Stimulated activated effector memory CD8-positive, alpha-beta T cell treated with anti-CD3 and anti-CD28 coated beads, Interleukin-12 subunit alpha, Interleukin-12 subunit beta, amount 100 ng/mL, for 72 hours (primary cell): Measurements from ENCODE around the gene AK2.

Experiments used
- ATAC-seq: fragments of 150-1000 bp; cut with Tn5 transposase; 2 replicates; pipeline ENCODE4 v1.10.0; 2021
- DNase-seq, 2 donors: peaks; one replicate each; pipeline ENCODE4 v3.0.0; 2021 to 2022; ENCODE audit warnings: low spot score in 2 of 2
- H3K27ac Mint-ChIP-seq: one replicate; pipeline ENCODE4 v1.8.0; 2022; ENCODE audit warnings: mild to moderate bottlenecking, mixed read lengths
- H3K36me3 Mint-ChIP-seq: one replicate; pipeline ENCODE4 v1.8.0; 2022; ENCODE audit warnings: mild to moderate bottlenecking, mixed read lengths
- H3K4me1 Mint-ChIP-seq: one replicate; pipeline ENCODE4 v1.8.0; 2022; ENCODE audit warnings: mixed read lengths
- H3K4me3 Mint-ChIP-seq: one replicate; pipeline ENCODE4 v1.8.0; 2022; ENCODE audit warnings: mild to moderate bottlenecking, mixed read lengths
- H3K9me3 Mint-ChIP-seq: one replicate; pipeline ENCODE4 v1.8.0; 2022; ENCODE audit warnings: mixed read lengths

Gene AK2

DNA sequence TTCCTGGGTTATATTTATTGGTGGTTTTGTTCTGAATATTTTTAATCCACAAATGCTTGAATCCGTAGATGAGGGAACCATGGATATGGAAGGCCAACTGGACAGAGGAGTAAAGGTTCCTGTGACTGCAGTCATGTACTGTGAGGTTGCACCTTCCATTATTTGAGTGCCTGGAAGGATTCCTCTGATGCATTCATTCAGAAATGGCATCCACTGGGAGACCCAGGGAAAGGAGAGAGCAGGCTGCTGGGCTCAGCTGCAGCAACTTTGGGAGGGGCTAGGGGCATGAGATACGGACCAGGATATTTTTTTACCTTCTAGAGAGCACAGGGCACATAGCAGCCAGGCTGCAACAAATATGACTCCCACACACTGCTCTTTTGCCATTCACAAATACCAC is 19.5 kb downstream of the AK2 start:
- H3K4me1 Mint-ChIP-seq = peaks cover 24% of the 10 kb centered on the region
- no peaks in the 10 kb centered on the region for H3K9me3 Mint-ChIP-seq
- no peak overlapping the region for H3K27ac Mint-ChIP-seq
- H3K36me3 Mint-ChIP-seq = peaks cover 97% of the 10 kb centered on the region
- DNase-seq (no peak), ATAC-seq (no peak)
- no peak overlapping the region for H3K4me3 Mint-ChIP-seq

DNA sequence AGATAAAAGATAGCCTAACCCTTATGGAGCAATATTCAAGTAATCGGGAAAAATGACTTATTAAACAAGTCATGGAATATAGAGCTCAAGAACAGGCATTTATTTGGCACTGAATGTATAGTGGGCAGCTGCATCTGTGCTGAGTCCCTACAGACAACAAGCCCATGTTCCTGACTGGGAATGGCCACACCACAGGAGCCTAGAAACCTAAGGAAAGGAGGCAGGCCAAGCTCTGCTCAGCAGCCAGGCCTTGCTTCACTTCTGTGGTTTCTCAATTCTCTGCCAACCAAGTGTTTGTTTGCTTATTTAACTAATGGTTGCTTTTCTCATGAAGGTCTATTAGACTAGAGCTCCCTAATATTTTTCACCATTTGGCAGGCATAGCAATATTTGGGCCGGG is 21.5 kb downstream of the AK2 start:
- H3K9me3 Mint-ChIP-seq = no peaks in the 10 kb centered on the region
- no peak for ATAC-seq
- H3K4me3 Mint-ChIP-seq = no peak overlapping the region

DNA sequence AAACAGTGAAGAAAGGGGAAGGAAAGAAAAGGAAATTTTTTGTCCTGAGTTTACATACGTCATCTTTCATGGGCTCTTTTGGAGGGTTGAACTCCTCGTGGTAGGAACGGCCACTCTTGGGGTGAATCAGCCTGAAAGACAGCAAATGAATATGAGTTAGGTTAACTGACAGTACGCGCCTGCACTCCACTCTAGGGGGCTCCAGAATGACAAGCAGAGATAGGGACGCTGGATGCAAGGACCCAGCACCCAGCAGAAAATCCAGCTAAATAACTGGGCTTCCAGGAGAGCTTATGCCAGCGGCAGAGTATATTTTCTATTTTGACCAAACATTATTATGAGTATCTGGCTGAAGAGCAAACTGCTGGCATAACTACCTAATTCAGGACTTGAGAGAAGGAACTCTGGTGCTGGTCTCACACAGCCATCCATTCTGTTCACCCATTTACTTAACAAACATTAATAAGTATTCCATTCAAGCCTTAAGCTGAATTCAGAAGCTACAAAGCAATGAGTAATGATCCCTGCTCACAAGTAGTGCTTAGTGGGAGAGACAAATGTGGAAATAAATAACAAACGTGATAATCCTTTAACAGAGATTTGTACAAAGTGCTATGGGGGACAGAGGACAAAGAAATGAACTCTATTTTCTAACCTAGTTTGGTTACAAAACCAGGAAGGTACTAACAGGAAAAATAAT is 22.1 kb downstream of the AK2 start:
- Mint-ChIP-seq H3K27ac (peak overlapping the region; percentile 41), H3K4me1 (peaks cover 24% of the 10 kb centered on the region), H3K36me3 (peaks cover 97% of the 10 kb centered on the region), H3K4me3 (no peak overlapping the region), H3K9me3 (no peaks in the 10 kb centered on the region)
- ATAC-seq = no peak
- DNase-seq = no peak

More for the DNA sequence above, 21.5 kb downstream of the AK2 start:
- Mint-ChIP-seq H3K36me3 (peaks cover 97% of the 10 kb centered on the region), H3K27ac (no peak overlapping the region), H3K4me1 (peaks cover 24% of the 10 kb centered on the region)
- no peak for DNase-seq

DNA sequence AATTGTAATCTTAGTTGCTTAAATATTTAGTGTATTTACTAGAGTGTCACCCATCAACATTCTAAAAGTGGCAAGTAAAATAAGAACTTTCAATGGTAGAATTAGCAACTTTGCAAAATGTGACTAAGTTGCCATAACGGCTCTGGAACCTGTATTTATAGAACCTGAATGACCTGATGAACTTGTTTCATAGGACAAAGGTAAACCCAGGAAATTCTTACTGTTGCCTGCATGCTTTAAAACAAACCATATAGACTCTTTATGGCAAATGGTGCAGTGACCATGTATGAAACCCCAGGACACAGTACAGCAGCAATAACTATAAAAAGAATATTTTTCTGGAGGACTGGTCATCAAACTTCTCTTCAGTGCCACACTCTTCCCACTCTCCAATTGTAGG is 22.9 kb downstream of the AK2 start:
- ATAC-seq (no peak), DNase-seq (no peak)
- H3K27ac Mint-ChIP-seq = peak overlapping the region; percentile 43
- no peaks in the 10 kb centered on the region for H3K9me3 Mint-ChIP-seq
- H3K36me3 Mint-ChIP-seq = peaks cover 97% of the 10 kb centered on the region
- peaks cover 19% of the 10 kb centered on the region for H3K4me1 Mint-ChIP-seq
- no peak overlapping the region for H3K4me3 Mint-ChIP-seq

DNA sequence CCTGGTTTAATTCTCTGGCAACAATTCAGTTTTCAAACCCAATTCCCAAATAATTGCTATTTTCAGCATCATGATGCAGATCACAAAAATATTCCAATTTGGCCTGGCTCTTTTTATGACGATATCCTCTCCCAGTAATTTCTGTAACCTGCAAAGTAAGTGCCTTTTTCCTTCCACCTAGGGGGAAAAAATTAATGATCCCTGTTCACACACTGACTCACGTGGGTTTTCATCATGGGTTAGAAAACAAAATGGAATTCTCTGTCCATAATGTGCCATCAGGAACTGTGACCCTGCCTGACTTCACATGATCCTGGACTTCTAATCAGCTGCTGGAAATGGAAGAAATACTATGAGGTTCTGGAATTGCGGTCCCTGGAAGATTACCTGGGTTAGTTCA is 24.5 kb downstream of the AK2 start:
- no peak for ATAC-seq
- H3K27ac Mint-ChIP-seq = peak overlapping the region; percentile 64

DNA sequence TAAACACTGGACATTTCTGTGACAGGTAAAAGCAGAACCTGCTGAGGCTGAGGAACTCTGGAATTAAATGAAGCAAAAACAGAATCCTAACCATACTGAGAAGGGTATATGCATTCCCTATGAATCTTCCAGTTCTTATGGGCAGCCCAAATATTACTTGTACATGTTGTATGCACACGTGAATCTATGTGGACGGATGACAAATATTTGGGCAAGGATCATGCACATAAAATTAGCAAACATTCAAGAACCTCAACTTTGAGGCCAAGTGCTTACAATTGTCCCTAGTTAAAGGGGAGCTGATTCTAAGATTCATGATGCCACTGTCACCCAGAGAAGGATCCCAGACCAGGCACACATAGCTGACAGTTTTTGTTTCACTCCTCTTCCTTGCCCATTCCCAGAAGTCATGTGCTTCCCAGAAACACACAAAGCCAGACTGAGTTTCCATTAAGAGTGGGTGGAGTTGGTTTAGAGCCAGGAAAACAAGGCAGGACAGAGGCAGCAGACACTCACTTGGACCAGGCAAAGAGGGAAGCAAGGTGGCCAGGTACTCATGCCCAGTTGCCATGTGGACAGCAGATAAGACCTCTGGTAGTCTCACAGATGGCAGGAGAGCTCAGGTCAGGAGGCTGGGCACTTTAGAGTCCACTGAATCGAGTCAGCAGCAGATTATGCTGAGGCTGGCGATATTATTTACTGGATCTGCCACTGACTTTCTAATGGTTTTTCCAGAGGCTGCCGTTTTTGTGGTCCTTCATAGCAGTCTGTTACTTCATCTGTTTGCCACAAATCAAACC is 25.6 kb downstream of the AK2 start:
- Mint-ChIP-seq H3K27ac (peak overlapping the region; percentile 64), H3K9me3 (no peaks in the 10 kb centered on the region), H3K36me3 (peaks cover 97% of the 10 kb centered on the region), H3K4me1 (peaks cover 11% of the 10 kb centered on the region), H3K4me3 (no peak overlapping the region)
- DNase-seq = no peak
- no peak for ATAC-seq

More for the DNA sequence above, 24.5 kb downstream of the AK2 start:
- no peak for DNase-seq
- Mint-ChIP-seq H3K36me3 (peaks cover 97% of the 10 kb centered on the region), H3K4me3 (no peak overlapping the region), H3K9me3 (no peaks in the 10 kb centered on the region), H3K4me1 (peaks cover 5% of the 10 kb centered on the region)

DNA sequence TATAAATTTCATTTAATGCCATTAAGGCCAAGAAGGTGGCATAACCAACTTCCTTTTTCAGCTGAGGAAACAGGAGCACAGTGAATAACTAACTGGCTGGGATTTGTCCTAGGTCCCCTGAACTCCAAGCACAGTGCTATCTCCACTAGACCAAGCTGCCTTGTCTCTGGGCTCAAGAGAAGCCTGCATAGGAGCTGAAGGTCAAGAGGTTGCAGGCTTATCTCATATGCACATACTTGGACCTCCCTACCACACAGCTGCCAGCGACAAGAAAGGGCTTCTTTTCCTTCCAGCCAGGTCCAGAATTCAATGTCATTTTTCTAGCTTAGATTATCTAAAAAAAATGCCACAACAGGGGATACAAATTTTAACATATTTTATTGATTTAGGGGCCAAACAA is 27.1 kb downstream of the AK2 start:
- DNase-seq (no peak), ATAC-seq (no peak)
- Mint-ChIP-seq H3K9me3 (no peaks in the 10 kb centered on the region), H3K36me3 (peaks cover 90% of the 10 kb centered on the region), H3K4me1 (peaks cover 26% of the 10 kb centered on the region), H3K27ac (no peak overlapping the region), H3K4me3 (no peak overlapping the region)

DNA sequence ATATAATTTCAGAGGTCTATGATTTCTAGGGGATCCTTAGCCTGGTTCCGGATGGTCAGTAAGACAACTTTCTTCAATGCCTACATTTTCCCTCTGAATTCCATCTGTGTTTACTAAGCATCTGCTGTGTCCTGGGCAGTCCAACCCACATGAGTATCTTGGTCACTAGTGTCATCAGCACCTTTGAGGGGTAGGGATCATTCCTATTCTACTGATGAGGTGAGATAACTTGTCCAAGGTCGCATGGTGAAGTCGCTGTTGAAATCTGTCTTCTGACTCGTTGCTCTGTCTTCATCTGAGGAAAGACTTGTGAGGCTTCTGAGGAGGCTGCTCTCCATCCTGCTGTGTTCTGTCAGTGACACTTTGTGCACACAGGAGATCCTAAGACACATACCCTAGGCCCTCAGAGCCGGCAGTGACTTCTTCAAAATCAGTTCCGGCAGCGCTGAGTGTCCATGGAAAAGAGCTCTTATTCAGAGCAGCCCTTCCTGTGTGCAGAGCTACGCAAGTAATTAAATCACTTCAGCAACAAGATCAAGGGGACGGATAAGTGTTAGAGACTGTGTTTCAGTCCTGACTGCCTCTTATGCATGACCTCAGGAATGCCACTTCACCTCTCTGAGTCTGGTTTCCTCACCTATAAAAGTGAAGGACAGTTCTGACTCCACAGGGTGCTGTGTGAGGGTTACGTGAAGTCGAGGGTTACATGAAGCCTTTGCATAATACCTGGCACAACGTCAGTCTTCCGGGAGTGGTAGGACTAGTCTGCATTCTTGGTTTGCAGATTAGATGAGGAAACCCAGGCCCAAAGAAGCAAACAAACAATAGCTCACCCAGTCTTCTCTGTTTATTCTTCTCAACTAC is 28.4 kb downstream of the AK2 start:
- Mint-ChIP-seq H3K27ac (peak overlapping the region; percentile 81), H3K4me1 (peaks cover 28% of the 10 kb centered on the region), H3K36me3 (peaks cover 82% of the 10 kb centered on the region), H3K4me3 (no peak overlapping the region), H3K9me3 (no peaks in the 10 kb centered on the region)
- ATAC-seq (no peak), DNase-seq (no peak)

DNA sequence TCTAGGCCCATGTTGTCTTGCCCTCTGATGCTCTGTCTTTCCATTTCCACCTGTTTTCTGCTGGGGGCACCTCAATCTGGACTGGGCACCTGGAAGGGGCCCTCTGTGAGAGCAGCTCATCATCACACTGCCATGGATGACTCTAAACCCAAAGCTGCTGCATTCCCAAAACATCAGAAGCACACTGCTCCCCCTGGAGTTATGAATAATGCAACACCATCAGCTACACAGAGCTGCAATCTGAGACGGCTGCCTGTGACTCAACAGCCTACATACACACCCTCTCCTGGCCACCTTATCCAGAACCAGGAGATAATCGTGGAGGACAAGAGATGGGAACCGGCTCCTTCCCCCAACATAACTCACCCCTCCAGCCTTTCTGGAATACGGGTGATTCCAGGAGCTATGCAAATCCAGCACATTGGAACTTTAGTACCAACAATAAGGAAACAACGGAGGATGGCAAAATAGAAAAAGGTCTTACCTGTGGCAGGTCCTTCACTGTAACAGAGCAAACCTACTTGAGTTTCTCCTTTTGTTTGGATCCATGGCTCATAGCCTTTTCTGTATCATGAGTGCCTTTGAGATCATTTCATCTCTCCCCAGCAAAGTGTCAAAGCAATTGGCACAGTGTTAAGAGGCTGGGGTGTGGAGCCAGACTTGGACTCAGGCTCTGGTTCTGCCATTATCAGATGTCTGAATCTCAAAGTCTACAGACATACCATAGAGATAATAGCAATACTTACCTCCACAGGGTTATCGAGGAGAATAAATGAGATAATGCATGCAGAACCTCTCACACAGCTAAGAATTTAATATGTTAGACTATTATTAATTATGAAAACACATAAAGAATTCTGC is 29.3 kb downstream of the AK2 start:
- H3K9me3 Mint-ChIP-seq = no peaks in the 10 kb centered on the region
- H3K4me1 Mint-ChIP-seq = peaks cover 35% of the 10 kb centered on the region
- peaks cover 78% of the 10 kb centered on the region for H3K36me3 Mint-ChIP-seq
- peak overlapping the region; percentile 81 for H3K27ac Mint-ChIP-seq
- H3K4me3 Mint-ChIP-seq = no peak overlapping the region
- DNase-seq (no peak), ATAC-seq (peak; percentile 25)

DNA sequence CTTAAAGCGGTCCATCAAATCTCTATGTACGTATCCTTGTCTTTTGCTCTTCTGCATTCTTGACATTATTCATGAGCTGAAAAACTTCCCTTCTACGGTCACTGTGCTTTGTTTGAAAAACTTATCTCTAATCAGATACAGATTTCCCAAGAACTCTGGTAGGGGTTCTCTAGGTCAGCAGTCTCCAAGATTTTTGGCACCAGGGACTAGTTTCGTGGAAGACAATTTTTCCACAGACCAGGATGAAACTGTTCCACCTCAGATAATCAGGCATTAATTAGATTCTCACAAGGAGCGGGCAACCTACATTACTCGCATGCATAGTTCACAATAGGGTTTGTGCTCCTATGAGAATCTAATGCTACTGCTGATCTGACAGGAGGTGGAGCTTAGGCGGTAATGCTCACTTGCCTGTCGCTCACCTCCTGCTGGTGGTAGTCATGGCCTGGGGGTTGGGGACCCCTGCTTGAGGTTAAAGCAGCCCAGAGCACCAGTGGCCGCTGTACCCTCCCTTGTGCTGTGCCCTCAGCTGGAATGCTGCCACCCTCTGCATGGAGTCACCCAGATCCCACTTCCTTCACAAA is 30.8 kb downstream of the AK2 start:
- Mint-ChIP-seq H3K36me3 (peaks cover 63% of the 10 kb centered on the region), H3K9me3 (no peaks in the 10 kb centered on the region), H3K27ac (peak overlapping the region; percentile 89), H3K4me3 (no peak overlapping the region), H3K4me1 (peaks cover 40% of the 10 kb centered on the region)
- DNase-seq = no peak
- ATAC-seq = no peak

DNA sequence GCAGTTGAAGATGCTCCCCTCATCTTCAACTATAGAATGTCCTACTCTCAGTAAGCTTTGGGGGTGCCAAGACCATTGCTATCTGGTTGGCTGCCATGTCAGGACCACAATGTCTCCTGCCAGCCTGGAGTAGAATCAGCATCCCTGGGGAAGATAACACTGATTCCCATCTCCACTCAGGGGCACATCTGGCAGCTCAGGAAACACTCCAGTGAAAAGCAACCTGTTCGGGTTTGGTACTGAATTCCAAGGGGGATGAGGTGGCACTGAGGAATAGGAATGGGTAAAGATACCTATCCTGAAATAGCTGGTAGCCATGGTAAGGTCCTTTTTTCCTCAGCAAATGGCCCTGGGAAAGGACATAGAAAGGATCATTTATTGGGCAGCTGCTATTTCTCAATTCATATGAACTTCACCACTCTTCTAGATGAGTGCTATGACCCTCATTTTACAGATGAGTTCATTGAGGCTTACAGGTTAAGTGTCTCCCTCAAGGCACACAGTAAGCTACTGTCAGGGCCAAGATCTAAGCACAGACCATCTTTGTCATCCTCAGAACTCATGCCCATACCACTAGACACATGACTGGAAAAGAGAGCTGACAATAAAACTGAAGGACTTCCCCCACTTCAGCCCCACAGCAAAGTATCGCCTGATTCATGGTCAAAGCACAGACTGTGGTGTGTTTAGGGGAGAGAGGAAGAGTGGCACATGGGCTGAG is 31.4 kb downstream of the AK2 start:
- peaks cover 63% of the 10 kb centered on the region for H3K36me3 Mint-ChIP-seq
- H3K9me3 Mint-ChIP-seq = no peaks in the 10 kb centered on the region
- ATAC-seq (peak; percentile 86), DNase-seq (no peak)
- H3K4me1 Mint-ChIP-seq = peaks cover 46% of the 10 kb centered on the region
- H3K27ac Mint-ChIP-seq = peak overlapping the region; percentile 89
- no peak overlapping the region for H3K4me3 Mint-ChIP-seq

DNA sequence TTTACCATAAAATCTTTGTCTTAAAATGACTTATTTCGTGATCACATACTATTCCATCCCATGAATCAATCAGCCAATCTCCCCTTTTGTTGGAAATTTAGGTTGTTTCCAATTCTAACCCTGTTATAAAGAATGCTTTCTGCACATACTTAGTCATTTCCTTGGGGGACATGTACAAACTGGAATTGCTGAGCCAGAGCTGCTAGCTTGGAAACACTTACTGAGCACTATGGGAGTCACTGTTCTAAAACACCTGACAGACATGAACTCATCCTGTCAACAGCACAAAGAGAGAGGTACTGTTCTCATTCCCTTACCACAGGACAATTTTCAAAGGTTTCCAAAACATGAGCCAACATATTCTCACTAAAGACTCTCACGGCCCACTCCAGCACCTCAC is 32.1 kb downstream of the AK2 start:
- Mint-ChIP-seq H3K27ac (peak overlapping the region; percentile 89), H3K9me3 (no peaks in the 10 kb centered on the region), H3K4me3 (no peak overlapping the region), H3K36me3 (peaks cover 58% of the 10 kb centered on the region), H3K4me1 (peaks cover 49% of the 10 kb centered on the region)
- DNase-seq = no peak
- peak; percentile 79 for ATAC-seq

DNA sequence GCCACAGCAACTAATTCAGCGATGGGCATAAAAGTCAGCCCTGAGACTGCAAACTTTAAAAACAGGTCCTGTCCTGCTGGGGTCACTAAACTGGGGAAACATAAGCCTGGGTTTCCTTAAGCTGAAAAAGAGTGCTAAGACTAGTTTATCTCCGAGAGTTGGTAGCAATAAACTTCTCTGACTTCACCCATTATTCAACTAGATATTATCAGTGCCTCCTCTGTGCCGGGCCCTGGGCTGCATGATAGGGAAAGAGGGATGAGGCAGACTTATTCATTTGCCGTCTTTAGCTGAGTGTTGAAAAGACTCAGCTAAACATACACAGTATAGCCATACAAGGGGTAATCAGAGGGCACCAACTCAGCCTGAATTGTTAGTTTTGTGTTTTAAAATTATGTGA is 33.0 kb downstream of the AK2 start:
- peaks cover 48% of the 10 kb centered on the region for H3K36me3 Mint-ChIP-seq
- H3K4me1 Mint-ChIP-seq = peaks cover 49% of the 10 kb centered on the region
- H3K9me3 Mint-ChIP-seq = no peaks in the 10 kb centered on the region
- ATAC-seq = no peak
- no peak overlapping the region for H3K4me3 Mint-ChIP-seq
- no peak for DNase-seq
- H3K27ac Mint-ChIP-seq = no peak overlapping the region

DNA sequence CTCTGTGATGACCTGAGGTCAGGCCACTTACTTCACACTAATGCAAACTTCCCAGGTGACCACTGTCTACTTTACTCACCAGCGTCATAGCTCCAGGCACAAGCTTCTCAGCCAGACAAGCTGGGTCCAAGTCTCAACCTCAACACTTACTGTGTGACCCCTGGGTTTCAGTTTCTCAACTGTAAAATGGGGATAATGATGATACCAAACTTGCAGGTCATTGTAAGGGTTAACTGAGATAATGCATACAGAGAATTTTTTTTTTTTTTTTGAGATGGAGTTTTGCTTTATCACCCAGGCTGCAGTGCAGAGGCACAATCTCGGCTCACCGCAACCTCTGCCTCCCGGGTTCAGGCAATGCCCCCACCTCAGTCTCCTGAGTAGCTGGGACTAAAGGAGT is 34.7 kb downstream of the AK2 start:
- no peak overlapping the region for H3K4me3 Mint-ChIP-seq
- no peaks in the 10 kb centered on the region for H3K9me3 Mint-ChIP-seq
- H3K27ac Mint-ChIP-seq = peak overlapping the region; percentile 41
- DNase-seq (no peak), ATAC-seq (no peak)
- H3K36me3 Mint-ChIP-seq = peaks cover 35% of the 10 kb centered on the region
- H3K4me1 Mint-ChIP-seq = peaks cover 62% of the 10 kb centered on the region
